ENCODE measurements around the gene CELSR2.

Gene CELSR2, protein sequence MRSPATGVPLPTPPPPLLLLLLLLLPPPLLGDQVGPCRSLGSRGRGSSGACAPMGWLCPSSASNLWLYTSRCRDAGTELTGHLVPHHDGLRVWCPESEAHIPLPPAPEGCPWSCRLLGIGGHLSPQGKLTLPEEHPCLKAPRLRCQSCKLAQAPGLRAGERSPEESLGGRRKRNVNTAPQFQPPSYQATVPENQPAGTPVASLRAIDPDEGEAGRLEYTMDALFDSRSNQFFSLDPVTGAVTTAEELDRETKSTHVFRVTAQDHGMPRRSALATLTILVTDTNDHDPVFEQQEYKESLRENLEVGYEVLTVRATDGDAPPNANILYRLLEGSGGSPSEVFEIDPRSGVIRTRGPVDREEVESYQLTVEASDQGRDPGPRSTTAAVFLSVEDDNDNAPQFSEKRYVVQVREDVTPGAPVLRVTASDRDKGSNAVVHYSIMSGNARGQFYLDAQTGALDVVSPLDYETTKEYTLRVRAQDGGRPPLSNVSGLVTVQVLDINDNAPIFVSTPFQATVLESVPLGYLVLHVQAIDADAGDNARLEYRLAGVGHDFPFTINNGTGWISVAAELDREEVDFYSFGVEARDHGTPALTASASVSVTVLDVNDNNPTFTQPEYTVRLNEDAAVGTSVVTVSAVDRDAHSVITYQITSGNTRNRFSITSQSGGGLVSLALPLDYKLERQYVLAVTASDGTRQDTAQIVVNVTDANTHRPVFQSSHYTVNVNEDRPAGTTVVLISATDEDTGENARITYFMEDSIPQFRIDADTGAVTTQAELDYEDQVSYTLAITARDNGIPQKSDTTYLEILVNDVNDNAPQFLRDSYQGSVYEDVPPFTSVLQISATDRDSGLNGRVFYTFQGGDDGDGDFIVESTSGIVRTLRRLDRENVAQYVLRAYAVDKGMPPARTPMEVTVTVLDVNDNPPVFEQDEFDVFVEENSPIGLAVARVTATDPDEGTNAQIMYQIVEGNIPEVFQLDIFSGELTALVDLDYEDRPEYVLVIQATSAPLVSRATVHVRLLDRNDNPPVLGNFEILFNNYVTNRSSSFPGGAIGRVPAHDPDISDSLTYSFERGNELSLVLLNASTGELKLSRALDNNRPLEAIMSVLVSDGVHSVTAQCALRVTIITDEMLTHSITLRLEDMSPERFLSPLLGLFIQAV (N-terminal part only)

DNA sequence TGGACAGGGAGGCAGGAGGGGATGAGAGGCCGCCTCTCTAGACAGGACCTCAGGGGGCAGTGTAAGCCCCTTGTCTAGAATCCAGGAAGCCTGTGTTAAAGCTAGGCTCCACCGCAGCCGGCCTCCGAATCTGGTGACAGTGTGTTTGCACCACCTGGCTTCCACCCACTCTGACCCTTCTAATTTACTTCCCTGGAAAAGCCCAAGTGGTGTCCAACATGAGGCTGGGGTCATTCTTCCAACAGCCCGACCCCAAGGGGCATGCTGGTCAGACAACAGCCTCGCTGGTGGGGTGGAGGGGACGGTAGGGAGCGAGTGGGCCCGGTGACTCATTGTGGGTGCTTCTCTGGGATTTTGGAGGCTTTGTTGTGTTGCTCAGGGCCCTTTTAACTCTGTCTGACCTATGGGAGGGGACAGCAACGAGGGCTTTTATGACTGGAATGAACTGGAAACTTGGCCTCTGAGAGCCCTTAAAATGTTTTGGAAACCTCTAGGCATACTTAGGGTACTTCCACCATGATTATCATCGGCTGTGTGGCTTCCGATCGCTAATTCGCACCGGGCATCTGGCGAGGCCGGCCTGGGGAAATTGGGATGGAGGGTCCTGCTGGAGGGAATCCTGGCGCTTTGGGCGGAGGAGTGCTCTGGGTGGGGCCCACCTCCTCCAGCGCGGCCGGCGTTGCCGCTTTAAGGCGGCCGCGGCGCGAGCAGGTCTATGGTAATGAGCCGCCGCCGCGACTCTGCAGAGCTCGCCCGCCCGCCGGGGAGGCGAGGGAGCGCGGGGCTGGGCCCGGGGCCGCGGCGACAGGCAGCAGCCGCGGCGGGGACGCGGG lies at the start of gene CELSR2:
TSS of gene CELSR2 (plus strand) at position 743 of the 833 bp plus-strand sequence. CDS start 541 bp downstream, outside the sequence.
- TF ChIP-seq, protein P1, sequence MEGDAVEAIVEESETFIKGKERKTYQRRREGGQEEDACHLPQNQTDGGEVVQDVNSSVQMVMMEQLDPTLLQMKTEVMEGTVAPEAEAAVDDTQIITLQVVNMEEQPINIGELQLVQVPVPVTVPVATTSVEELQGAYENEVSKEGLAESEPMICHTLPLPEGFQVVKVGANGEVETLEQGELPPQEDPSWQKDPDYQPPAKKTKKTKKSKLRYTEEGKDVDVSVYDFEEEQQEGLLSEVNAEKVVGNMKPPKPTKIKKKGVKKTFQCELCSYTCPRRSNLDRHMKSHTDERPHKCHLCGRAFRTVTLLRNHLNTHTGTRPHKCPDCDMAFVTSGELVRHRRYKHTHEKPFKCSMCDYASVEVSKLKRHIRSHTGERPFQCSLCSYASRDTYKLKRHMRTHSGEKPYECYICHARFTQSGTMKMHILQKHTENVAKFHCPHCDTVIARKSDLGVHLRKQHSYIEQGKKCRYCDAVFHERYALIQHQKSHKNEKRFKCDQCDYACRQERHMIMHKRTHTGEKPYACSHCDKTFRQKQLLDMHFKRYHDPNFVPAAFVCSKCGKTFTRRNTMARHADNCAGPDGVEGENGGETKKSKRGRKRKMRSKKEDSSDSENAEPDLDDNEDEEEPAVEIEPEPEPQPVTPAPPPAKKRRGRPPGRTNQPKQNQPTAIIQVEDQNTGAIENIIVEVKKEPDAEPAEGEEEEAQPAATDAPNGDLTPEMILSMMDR (IDR thresholded peaks at IDR 0.05; ENCODE audit: borderline replicate concordance, extremely low read depth, low read length, poor library complexity, severe bottlenecking): peak; percentile 15
- TF ChIP-seq EZH2 (IDR thresholded peaks at IDR 0.05; ENCODE audit: borderline replicate concordance, low read depth, low read length, severe bottlenecking): no peak
- Histone ChIP-seq H3K9ac (ENCODE audit: low read depth, low read length) (peak within 1 kb of the TSS; percentile 60), H4K20me1 (ENCODE audit: insufficient read depth, low read length) (peaks cover 13% of the 10 kb centered on the region; the same call in 1 of the 2 replicates), H3K9me3 (ENCODE audit: insufficient read depth, low read length, severe bottlenecking) (no peaks in the 10 kb centered on the region), H3K27me3 (ENCODE audit: insufficient read depth, low read length, poor library complexity) (peaks cover 2% of the 10 kb centered on the region), H3K79me2 (ENCODE audit: insufficient read depth, low read length) (no peaks in the 10 kb centered on the region), H2AFZ (ENCODE audit: low read depth, low read length) (peak within 1 kb of the TSS; percentile 67), H3K4me2 (ENCODE audit: insufficient read depth, low read length) (peak within 1 kb of the TSS; percentile 76), H3K27ac (ENCODE audit: low read length) (no peak within 1 kb of the TSS), H3K4me1 (ENCODE audit: insufficient read depth, low read length) (peaks cover 20% of the 10 kb centered on the region), H3K36me3 (ENCODE audit: insufficient read depth, low read length) (no peaks in the 10 kb centered on the region), H3K4me3 (ENCODE audit: low read depth in 1 of 2, low read length in 2 of 2) (peak within 1 kb of the TSS; percentile 20 to 62; a peak in 3 of 4 replicates)
- ATAC-seq (ENCODE audit: insufficient read depth, low read depth): peak; percentile 96
- peak; percentile 68 for DNase-seq

DNA sequence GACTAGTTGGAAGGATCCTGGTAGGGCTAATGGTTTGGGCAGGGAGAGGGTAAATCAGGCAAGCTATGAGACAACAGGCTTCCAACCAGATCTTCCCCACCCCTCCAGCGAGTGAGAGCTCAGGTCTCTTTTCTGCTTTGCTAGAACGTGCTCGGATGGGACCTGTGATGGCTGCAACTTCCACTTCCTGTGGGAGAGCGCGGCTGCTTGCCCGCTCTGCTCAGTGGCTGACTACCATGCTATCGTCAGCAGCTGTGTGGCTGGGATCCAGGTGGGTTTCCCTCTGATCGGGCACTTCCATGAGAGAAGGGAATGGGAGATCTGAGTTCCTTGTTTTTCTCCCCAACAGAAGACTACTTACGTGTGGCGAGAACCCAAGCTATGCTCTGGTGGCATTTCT lies 49.6 kb upstream of the CELSR2 start:
- no peak overlapping the region for H3K4me2 ChIP-seq (ENCODE audit: insufficient read depth, low read length)
- DNase-seq (peak; percentile 15), ATAC-seq (ENCODE audit: insufficient read depth, low read depth) (peak; percentile 42; the same call in 1 of the 3 replicates)
- no peaks in the 10 kb centered on the region for H3K27me3 ChIP-seq (ENCODE audit: insufficient read depth, low read length, poor library complexity)
- no peak overlapping the region for H3K4me3 ChIP-seq (ENCODE audit: low read depth in 1 of 2, low read length in 2 of 2)
- no peak overlapping the region for H3K27ac ChIP-seq (ENCODE audit: low read length)
- H2AFZ ChIP-seq (ENCODE audit: low read depth, low read length): no peak overlapping the region
- H3K9ac ChIP-seq (ENCODE audit: low read depth, low read length): no peak overlapping the region
- no peaks in the 10 kb centered on the region for H3K79me2 ChIP-seq (ENCODE audit: insufficient read depth, low read length)
- TF ChIP-seq, protein P1 (IDR thresholded peaks at IDR 0.05; ENCODE audit: borderline replicate concordance, extremely low read depth, low read length, poor library complexity, severe bottlenecking): no peak
- no peak for TF ChIP-seq EZH2 (IDR thresholded peaks at IDR 0.05; ENCODE audit: borderline replicate concordance, low read depth, low read length, severe bottlenecking)
- H4K20me1 ChIP-seq (ENCODE audit: insufficient read depth, low read length): no peaks in the 10 kb centered on the region
- no peaks in the 10 kb centered on the region for H3K36me3 ChIP-seq (ENCODE audit: insufficient read depth, low read length)
- no peaks in the 10 kb centered on the region for H3K9me3 ChIP-seq (ENCODE audit: insufficient read depth, low read length, severe bottlenecking)
- H3K4me1 ChIP-seq (ENCODE audit: insufficient read depth, low read length): peaks cover 7% of the 10 kb centered on the region; the same call in 1 of the 2 replicates

DNA sequence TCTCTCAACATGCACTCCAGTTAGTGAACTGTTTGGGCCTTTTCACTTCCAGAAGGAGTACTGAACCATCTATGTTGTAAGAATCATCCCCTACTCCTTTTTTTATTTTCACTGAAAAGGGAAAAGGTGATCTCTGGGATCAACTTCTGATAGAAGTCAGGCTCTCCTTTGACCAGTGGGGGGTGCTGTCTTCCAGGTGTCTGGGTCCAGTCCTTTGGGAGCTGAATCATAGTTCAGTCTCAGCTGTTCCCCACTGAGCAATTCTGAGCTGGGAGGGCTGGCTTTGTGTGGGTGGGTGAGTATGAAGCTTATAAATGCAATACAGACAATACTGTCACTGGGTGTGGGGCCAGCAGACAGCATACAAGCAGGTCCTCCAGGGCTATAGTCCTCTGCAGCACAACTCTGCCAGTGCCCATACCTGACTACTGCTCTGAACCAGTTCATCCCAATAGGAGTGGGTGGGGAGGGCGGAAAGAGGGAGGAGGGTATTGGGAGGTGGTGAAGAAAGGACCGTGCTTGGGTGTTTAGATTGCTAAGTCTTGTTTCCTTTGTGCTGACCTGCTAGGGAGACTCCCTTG lies 48.1 kb upstream of the CELSR2 start:
- no peak overlapping the region for H3K9ac ChIP-seq (ENCODE audit: low read depth, low read length)
- TF ChIP-seq, protein P1 (IDR thresholded peaks at IDR 0.05; ENCODE audit: borderline replicate concordance, extremely low read depth, low read length, poor library complexity, severe bottlenecking): peak; percentile 75
- TF ChIP-seq EZH2 (IDR thresholded peaks at IDR 0.05; ENCODE audit: borderline replicate concordance, low read depth, low read length, severe bottlenecking): no peak
- no peak overlapping the region for H3K4me2 ChIP-seq (ENCODE audit: insufficient read depth, low read length)
- peaks cover 7% of the 10 kb centered on the region; the same call in 1 of the 2 replicates for H3K4me1 ChIP-seq (ENCODE audit: insufficient read depth, low read length)
- no peaks in the 10 kb centered on the region for H4K20me1 ChIP-seq (ENCODE audit: insufficient read depth, low read length)
- DNase-seq: peak; percentile 49
- no peak overlapping the region for H3K27ac ChIP-seq (ENCODE audit: low read length)
- no peak overlapping the region for H3K4me3 ChIP-seq (ENCODE audit: low read depth in 1 of 2, low read length in 2 of 2)
- H3K27me3 ChIP-seq (ENCODE audit: insufficient read depth, low read length, poor library complexity): no peaks in the 10 kb centered on the region
- no peaks in the 10 kb centered on the region for H3K36me3 ChIP-seq (ENCODE audit: insufficient read depth, low read length)
- no peaks in the 10 kb centered on the region for H3K9me3 ChIP-seq (ENCODE audit: insufficient read depth, low read length, severe bottlenecking)
- H3K79me2 ChIP-seq (ENCODE audit: insufficient read depth, low read length): no peaks in the 10 kb centered on the region
- no peak overlapping the region for H2AFZ ChIP-seq (ENCODE audit: low read depth, low read length)
- peak; percentile 78 for ATAC-seq (ENCODE audit: insufficient read depth, low read depth)

Measured in DND-41 (cell line).